GM10266 (cell line): ENCODE results near the gene SLC39A11.

Experiments used
- DNase-seq: peaks from one replicate; pipeline ENCODE4 v3.0.0; 2012; ENCODE audit errors: extremely low spot score
- CTCF ChIP-seq: IDR thresholded peaks from 2 replicates; pipeline ENCODE4 v1.5.1; 2012; ENCODE audit warnings: mild to moderate bottlenecking, low read depth; ENCODE audit not compliant: control insufficient read depth, insufficient read depth; ENCODE audit errors: missing control alignments

Gene SLC39A11

DNA sequence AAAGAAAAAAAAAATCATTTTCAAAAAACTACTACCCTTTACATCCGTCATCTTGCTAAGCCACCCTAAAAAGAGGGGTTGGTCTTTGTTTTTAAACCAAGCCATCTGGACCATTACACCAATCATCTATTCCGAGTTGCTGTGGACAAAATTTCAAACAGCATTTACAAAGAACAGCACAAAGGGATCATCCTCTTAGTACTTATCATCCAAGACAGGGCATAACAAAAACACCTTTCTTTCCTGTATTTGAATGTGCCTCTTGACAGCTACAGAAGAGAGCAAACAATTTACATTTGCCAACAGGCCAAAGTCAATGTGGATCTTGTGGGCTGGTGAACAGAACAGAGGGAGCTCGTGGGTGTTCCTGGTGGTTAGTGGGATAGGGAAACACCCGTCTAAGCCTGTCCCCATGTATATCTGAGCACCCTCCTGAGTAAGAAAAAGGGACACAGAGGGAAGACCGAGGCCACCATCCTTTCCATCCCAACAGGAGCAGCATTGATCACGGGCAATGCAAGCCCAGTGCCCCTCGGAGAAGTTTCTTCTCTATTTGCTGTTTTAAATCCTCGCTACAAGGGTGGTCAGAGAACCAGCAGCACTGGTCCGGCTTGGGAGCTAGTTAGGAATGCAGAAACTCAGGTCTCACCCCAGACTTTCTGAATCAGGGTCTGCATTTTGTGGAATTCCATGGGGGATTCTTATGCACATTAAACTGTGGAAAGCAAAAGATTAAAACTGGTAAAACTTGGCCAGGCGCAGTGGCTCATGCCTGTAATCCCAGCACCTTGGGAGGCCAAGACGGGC lies 1.9 kb downstream of the SLC39A11 start:
- TF ChIP-seq CTCF, result no peak
- DNase-seq, result no peak

DNA sequence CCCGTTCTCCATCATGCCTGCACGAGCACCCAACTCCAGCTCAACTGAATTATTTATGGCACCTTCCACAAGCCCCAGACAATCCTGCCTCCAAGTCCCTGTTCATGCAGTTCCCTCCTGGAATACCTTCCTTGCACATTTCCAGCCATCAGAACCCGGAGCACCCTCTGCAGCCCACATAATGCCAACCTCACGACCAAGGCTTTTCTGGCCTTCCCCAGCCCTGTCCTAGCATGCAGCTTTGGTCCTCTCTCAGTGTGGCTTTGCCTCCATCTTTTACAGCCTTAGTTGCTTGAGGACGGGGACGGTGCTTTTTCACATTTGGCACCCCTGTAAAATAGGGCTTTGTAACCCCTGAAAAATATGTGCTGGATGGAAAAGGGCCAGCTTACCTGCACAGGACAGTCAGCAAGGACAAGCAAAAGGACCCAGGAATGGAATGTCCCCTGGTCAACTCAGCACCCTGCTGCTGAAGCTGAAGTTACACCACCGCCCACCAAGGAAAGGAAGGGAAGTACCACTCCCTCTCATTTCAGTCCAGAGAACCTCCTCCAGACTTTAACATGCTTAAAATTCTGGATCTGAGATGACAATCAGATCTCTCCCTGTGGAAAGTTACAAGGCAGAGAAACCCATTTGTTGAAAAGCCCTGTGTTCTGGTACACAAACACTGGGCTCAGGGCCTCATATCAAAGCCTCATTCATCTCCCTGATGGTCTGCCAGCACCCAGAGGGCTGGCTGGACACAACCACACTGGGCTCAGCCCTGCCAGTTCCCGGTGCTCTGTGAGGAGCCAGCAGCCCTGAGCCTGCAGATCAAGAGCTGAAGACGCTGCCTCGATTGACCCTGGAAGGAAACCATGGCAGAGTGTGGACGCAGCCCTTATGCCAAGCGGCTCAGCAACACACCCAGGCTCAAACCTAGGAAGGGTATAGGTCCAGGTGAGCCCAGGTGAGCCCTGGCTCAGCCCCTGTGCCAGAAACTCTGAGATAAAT lies 2.9 kb downstream of the SLC39A11 start:
- no peak for TF ChIP-seq CTCF
- no peak for DNase-seq

DNA sequence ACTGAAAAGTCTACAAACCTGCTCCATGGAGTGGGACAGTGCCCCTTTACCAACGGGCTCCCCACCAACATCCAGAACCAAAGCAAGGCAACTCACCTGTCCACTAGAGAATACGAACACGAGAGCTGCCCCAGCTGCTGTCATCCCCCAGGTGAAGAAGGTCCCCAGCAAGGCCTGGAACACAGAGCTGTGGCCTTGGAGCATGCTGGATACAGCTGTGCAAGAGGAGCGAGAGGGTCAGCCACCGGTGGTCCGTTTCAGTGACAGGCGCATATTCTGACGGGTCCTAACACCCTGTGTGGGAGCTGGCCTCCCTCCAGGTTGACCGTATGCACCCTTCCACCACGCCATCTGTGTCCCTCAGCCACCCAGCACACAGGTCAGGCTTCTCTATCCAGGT lies 3.9 kb downstream of the SLC39A11 start:
- no peak for TF ChIP-seq CTCF
- no peak for DNase-seq

- DNase-seq, result no peak
- TF ChIP-seq CTCF, result no peak
Observed at GRCh38 chr17:73083432-73083831, 9.1 kb downstream of the SLC39A11 start.

GRCh38 chr17:73074566-73074965 lies 17.9 kb downstream of the SLC39A11 start:
- DNase-seq, result no peak
- TF ChIP-seq CTCF, result no peak

GRCh38 chr17:73072219-73072962 lies 20.1 kb downstream of the SLC39A11 start:
- no peak for TF ChIP-seq CTCF
- DNase-seq, result no peak
